ENCODE results near the gene TNFRSF13B. TPM values are rescaled to one million over a fixed set of nuclear protein-coding genes. Genes with fewer than 3 reads are reported as not detected.
A peak's percentile ranks its signal among the peaks of the same experiment; 100 is the strongest.
"Not testable (repeated sequence)": the region's sequence is repeated elsewhere in the genome, so short reads cannot be mapped to it uniquely, and the experiment has no call there.

The TNFRSF13B gene
- total RNA-seq, 1 donor from 2014 or later = not detected

GRCh38 chr17:17008621-17009397 is 36.9 kb upstream of the TNFRSF13B start:
- ATAC-seq; intact Hi-C loops (cut with DNase I); DNase-seq (ENCODE audit: missing footprints): not testable (repeated sequence)

GRCh38 chr17:17007891-17008290 is 36.0 kb upstream of the TNFRSF13B start:
- DNase-seq (ENCODE audit: missing footprints); intact Hi-C loops (cut with DNase I); ATAC-seq: not testable (repeated sequence)

- ATAC-seq; DNase-seq (ENCODE audit: missing footprints): not testable (repeated sequence)
- intact Hi-C loops (cut with DNase I) = loop anchor here (5.0 kb wide), 2 partner anchors 147 to 232 kb away; partner anchors contain the start of gene FLCN
Measured at GRCh38 chr17:17004997-17005614, 33.2 kb upstream of the TNFRSF13B start.

GRCh38 chr17:17004251-17004996 is 32.5 kb upstream of the TNFRSF13B start:
- DNase-seq (ENCODE audit: missing footprints) = no peak

GRCh38 chr17:17002731-17003715 is 31.1 kb upstream of the TNFRSF13B start:
- ATAC-seq; DNase-seq (ENCODE audit: missing footprints): not testable (repeated sequence)
- intact Hi-C loops (cut with DNase I) = loop anchor here (5.0 kb wide), 2 partner anchors 149 to 234 kb away; partner anchors contain the start of gene FLCN

More at GRCh38 chr17:17004251-17004996, 32.5 kb upstream of the TNFRSF13B start:
- intact Hi-C loops (cut with DNase I) = loop anchor here (5.0 kb wide), 2 partner anchors 148 to 233 kb away; partner anchors contain the start of gene FLCN
- ATAC-seq = no peak

- intact Hi-C loops (cut with DNase I) = loop anchor here (2.0 to 5.0 kb wide), 3 partner anchors 150 to 311 kb away; partner anchors contain the start of gene FLCN
- ATAC-seq (peak; percentile 82), DNase-seq (ENCODE audit: missing footprints) (peak; percentile 93)
Measured at GRCh38 chr17:17001874-17002520, 30.1 kb upstream of the TNFRSF13B start.

GRCh38 chr17:17001076-17001777 is 29.3 kb upstream of the TNFRSF13B start:
- ATAC-seq (no peak), DNase-seq (ENCODE audit: missing footprints) (no peak)
- intact Hi-C loops (cut with DNase I) = loop anchor here (2.0 to 5.0 kb wide), 3 partner anchors 151 to 312 kb away; partner anchors contain the start of gene FLCN

- ATAC-seq (no peak), DNase-seq (ENCODE audit: missing footprints) (no peak)
- intact Hi-C loops (cut with DNase I) = loop anchor here (2.0 to 5.0 kb wide), 3 partner anchors 152 to 313 kb away; partner anchors contain the start of gene FLCN
Measured at GRCh38 chr17:16999931-17000625, 28.2 kb upstream of the TNFRSF13B start.

- DNase-seq (ENCODE audit: missing footprints) (no peak), ATAC-seq (no peak)
- intact Hi-C loops (cut with DNase I) = no loop called here
Measured at GRCh38 chr17:16997514-16998429, 25.9 kb upstream of the TNFRSF13B start.

- ATAC-seq; intact Hi-C loops (cut with DNase I); DNase-seq (ENCODE audit: missing footprints): not testable (repeated sequence)
Measured at GRCh38 chr17:16996726-16997125, 24.8 kb upstream of the TNFRSF13B start.

GRCh38 chr17:16995930-16996329 is 24.0 kb upstream of the TNFRSF13B start:
- ATAC-seq = no peak
- intact Hi-C loops (cut with DNase I) = no loop called here
- no peak for DNase-seq (ENCODE audit: missing footprints)

GRCh38 chr17:16994631-16995030 is 22.7 kb upstream of the TNFRSF13B start:
- ATAC-seq (no peak), DNase-seq (ENCODE audit: missing footprints) (no peak)
- intact Hi-C loops (cut with DNase I) = loop anchor here (5.0 kb wide), 1 partner anchor 457 kb away; no protein-coding TSS in a partner anchor

- peak; percentile 43 for ATAC-seq
- intact Hi-C loops (cut with DNase I) = loop anchor here (5.0 kb wide), 1 partner anchor 454 kb away; no protein-coding TSS in a partner anchor
- peak; percentile 94 for DNase-seq (ENCODE audit: missing footprints)
Measured at GRCh38 chr17:16991349-16992009, 19.6 kb upstream of the TNFRSF13B start.

Measured in Right ventricle myocardium inferior (tissue), 1 donor.